ENCODE measurements around the gene MTA1.

Gene MTA1

GRCh38 chr14:105392131-105393090 is 27.2 kb upstream of the MTA1 start:
- DNase-seq = no peak
- H4K20me1 ChIP-seq (ENCODE audit: insufficient read depth, low read length) = no peaks in the 10 kb centered on the region
- no peaks in the 10 kb centered on the region for H3K79me2 ChIP-seq (ENCODE audit: low read length)
- no peaks in the 10 kb centered on the region for H3K4me1 ChIP-seq (ENCODE audit: low read length)
- H3K4me3 ChIP-seq (ENCODE audit: low read length) = no peak overlapping the region
- H3K9me3 ChIP-seq (replicated peaks; ENCODE audit: insufficient read depth, low read length) = no peaks in the 10 kb centered on the region
- H2AFZ ChIP-seq (ENCODE audit: low read length) = no peak overlapping the region
- no peaks in the 10 kb centered on the region for H3F3A ChIP-seq (ENCODE audit: insufficient read depth, low read length)
- H3K36me3 ChIP-seq (replicated peaks; ENCODE audit: insufficient read depth, low read length) = no peaks in the 10 kb centered on the region
- no peaks in the 10 kb centered on the region for H3K27me3 ChIP-seq (replicated peaks; ENCODE audit: insufficient read depth, low read length)
- no peak overlapping the region for H3K4me2 ChIP-seq (ENCODE audit: low read depth, low read length)
- H3K9me2 ChIP-seq (replicated peaks; ENCODE audit: insufficient read depth, low read length) = no peaks in the 10 kb centered on the region
- TF ChIP-seq EZH2phosphoT487 (IDR thresholded peaks at IDR 0.05; ENCODE audit: low read length) (no peak), EZH2 (optimal IDR thresholded peaks at IDR 0.05; ENCODE audit: low read depth, low read length) (no peak), CTCF (IDR thresholded peaks at IDR 0.05; ENCODE audit: low read length) (no peak)
- no peak overlapping the region for H3K27ac ChIP-seq (ENCODE audit: low read length)
- H3K9ac ChIP-seq (ENCODE audit: low read length) = no peak overlapping the region

- Histone ChIP-seq H3F3A (ENCODE audit: insufficient read depth, low read length) (no peaks in the 10 kb centered on the region), H3K79me2 (ENCODE audit: low read length) (no peaks in the 10 kb centered on the region), H3K9me3 (replicated peaks; ENCODE audit: insufficient read depth, low read length) (no peaks in the 10 kb centered on the region), H3K9me2 (replicated peaks; ENCODE audit: insufficient read depth, low read length) (no peaks in the 10 kb centered on the region), H3K27me3 (replicated peaks; ENCODE audit: insufficient read depth, low read length) (no peaks in the 10 kb centered on the region), H3K4me1 (ENCODE audit: low read length) (no peaks in the 10 kb centered on the region), H3K27ac (ENCODE audit: low read length) (no peak overlapping the region), H3K9ac (ENCODE audit: low read length) (no peak overlapping the region), H3K4me3 (ENCODE audit: low read length) (no peak overlapping the region), H4K20me1 (ENCODE audit: insufficient read depth, low read length) (no peaks in the 10 kb centered on the region), H3K4me2 (ENCODE audit: low read depth, low read length) (no peak overlapping the region), H3K36me3 (replicated peaks; ENCODE audit: insufficient read depth, low read length) (no peaks in the 10 kb centered on the region), H2AFZ (ENCODE audit: low read length) (no peak overlapping the region)
- TF ChIP-seq EZH2 (optimal IDR thresholded peaks at IDR 0.05; ENCODE audit: low read depth, low read length) = no peak
- TF ChIP-seq CTCF (IDR thresholded peaks at IDR 0.05; ENCODE audit: low read length) = no peak
- TF ChIP-seq EZH2phosphoT487 (IDR thresholded peaks at IDR 0.05; ENCODE audit: low read length) = no peak
- no peak for DNase-seq
These were observed 26.5 kb upstream of the MTA1 start for GRCh38 chr14:105393151-105393550.

GRCh38 chr14:105394714-105395537 is 24.7 kb upstream of the MTA1 start:
- H3K4me1 ChIP-seq (ENCODE audit: low read length) = no peaks in the 10 kb centered on the region
- no peaks in the 10 kb centered on the region for H4K20me1 ChIP-seq (ENCODE audit: insufficient read depth, low read length)
- no peaks in the 10 kb centered on the region for H3F3A ChIP-seq (ENCODE audit: insufficient read depth, low read length)
- H3K79me2 ChIP-seq (ENCODE audit: low read length) = peaks cover 6% of the 10 kb centered on the region; the same call in 1 of the 2 replicates
- H3K4me2 ChIP-seq (ENCODE audit: low read depth, low read length) = no peak overlapping the region
- H3K9me2 ChIP-seq (replicated peaks; ENCODE audit: insufficient read depth, low read length) = no peaks in the 10 kb centered on the region
- no peaks in the 10 kb centered on the region for H3K27me3 ChIP-seq (replicated peaks; ENCODE audit: insufficient read depth, low read length)
- no peaks in the 10 kb centered on the region for H3K9me3 ChIP-seq (replicated peaks; ENCODE audit: insufficient read depth, low read length)
- DNase-seq = no peak
- H3K4me3 ChIP-seq (ENCODE audit: low read length) = no peak overlapping the region
- no peak for TF ChIP-seq CTCF (IDR thresholded peaks at IDR 0.05; ENCODE audit: low read length)
- TF ChIP-seq EZH2phosphoT487 (IDR thresholded peaks at IDR 0.05; ENCODE audit: low read length) = no peak
- no peak for TF ChIP-seq EZH2 (optimal IDR thresholded peaks at IDR 0.05; ENCODE audit: low read depth, low read length)
- no peak overlapping the region for H2AFZ ChIP-seq (ENCODE audit: low read length)
- H3K27ac ChIP-seq (ENCODE audit: low read length) = no peak overlapping the region
- no peaks in the 10 kb centered on the region for H3K36me3 ChIP-seq (replicated peaks; ENCODE audit: insufficient read depth, low read length)
- H3K9ac ChIP-seq (ENCODE audit: low read length) = no peak overlapping the region

Measured in MM.1S (cell line).